IPS DF 6.9 (cell line): ENCODE results near the gene HP1BP3.

Source experiments
- DNase-seq: peaks from one replicate; pipeline ENCODE4 v3.0.0-alpha.2; 2013; ENCODE audit warnings: low read depth, low spot score
- H3K27ac ChIP-seq: one replicate; pipeline ENCODE4 v1.5.1; 2013; ENCODE audit warnings: low read length, control low read depth
- H3K27me3 ChIP-seq: 2 replicates; pipeline ENCODE4 v1.6.1; 2013; ENCODE audit warnings: mild to moderate bottlenecking, low read length; ENCODE audit not compliant: control insufficient read depth, insufficient read depth
- H3K36me3 ChIP-seq: 2 replicates; pipeline ENCODE4 v1.6.1; 2013; ENCODE audit warnings: low read length; ENCODE audit not compliant: control insufficient read depth, insufficient read depth
- H3K4me1 ChIP-seq: 2 replicates; pipeline ENCODE4 v1.6.1; 2013; ENCODE audit warnings: low read length; ENCODE audit not compliant: control insufficient read depth, insufficient read depth
- H3K4me3 ChIP-seq: 2 replicates; pipeline ENCODE4 v1.5.1; 2013; ENCODE audit warnings: mild to moderate bottlenecking, low read length
- H3K9me3 ChIP-seq: 2 replicates; pipeline ENCODE4 v1.6.1; 2013; ENCODE audit warnings: low read length, inconsistent platforms; ENCODE audit not compliant: control insufficient read depth, insufficient read depth
- WGBS: extraction: QIAGEN DNeasy Blood & Tissue Kit; methylation state at CpG from one replicate; pipeline ENCODE4 v1.1.7; 2013; ENCODE audit warnings: mixed read lengths, missing lambda C conversion rate; ENCODE audit not compliant: insufficient read length, insufficient coverage; 5-methylcytosine and 5-hydroxymethylcytosine counted together

Gene HP1BP3

DNA sequence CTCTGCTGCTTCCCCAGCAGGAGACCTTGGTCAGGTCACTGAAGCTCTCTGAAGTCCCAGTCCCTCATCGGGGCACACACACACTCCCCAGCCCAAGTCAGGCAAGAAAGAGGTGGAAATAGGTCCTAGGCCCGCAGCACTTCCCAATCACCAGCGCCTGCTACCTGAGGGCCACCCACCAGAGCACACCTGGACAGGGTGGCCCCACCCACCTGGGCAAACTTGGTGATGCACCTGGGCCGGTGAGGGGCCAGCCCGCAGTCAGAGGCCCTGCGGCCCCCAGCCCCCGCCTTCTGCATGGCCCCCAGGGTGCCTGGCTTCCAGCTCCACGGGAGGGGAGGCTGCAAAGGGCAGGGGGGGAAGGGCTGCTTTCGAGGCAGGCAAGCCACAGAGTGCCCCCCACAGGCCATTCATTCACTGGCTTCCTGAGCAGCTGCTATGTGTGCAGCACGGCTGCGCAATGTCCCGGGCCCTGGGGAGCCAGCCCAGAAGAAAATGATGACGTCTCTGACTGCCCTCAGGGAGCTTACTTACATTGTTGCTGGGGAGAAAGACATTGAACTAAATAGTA lies 59.3 kb downstream of the HP1BP3 start:
- H3K36me3 ChIP-seq = no peaks in the 10 kb centered on the region; the same call in 1 of the 2 replicates
- no peak for DNase-seq
- H3K4me3 ChIP-seq = no peak overlapping the region
- H3K4me1 ChIP-seq = peaks cover 16% of the 10 kb centered on the region
- no peaks in the 10 kb centered on the region for H3K9me3 ChIP-seq
- no CpG with 5 or more reads among the region's 13 CpGs for WGBS
- H3K27ac ChIP-seq = no peak overlapping the region
- H3K27me3 ChIP-seq = peaks cover 7% of the 10 kb centered on the region; the same call in 1 of the 2 replicates

- peaks cover 7% of the 10 kb centered on the region; the same call in 1 of the 2 replicates for H3K27me3 ChIP-seq
- WGBS = no CpG with 5 or more reads among the region's 17 CpGs
These were observed 60.0 kb downstream of the HP1BP3 start for GRCh38 chr1:20726932-20727745.

GRCh38 chr1:20726118-20726911 lies 60.8 kb downstream of the HP1BP3 start:
- Histone ChIP-seq H3K27me3 (peaks cover 6% of the 10 kb centered on the region; the same call in 1 of the 2 replicates), H3K36me3 (no peaks in the 10 kb centered on the region; the same call in 1 of the 2 replicates), H3K9me3 (no peaks in the 10 kb centered on the region), H3K4me1 (peaks cover 17% of the 10 kb centered on the region), H3K4me3 (no peak overlapping the region), H3K27ac (no peak overlapping the region)
- no CpG with 5 or more reads among the region's 25 CpGs for WGBS
- no peak for DNase-seq

More at GRCh38 chr1:20726932-20727745, 60.0 kb downstream of the HP1BP3 start:
- Histone ChIP-seq H3K4me3 (no peak overlapping the region), H3K27ac (no peak overlapping the region), H3K9me3 (no peaks in the 10 kb centered on the region), H3K36me3 (no peaks in the 10 kb centered on the region; the same call in 1 of the 2 replicates), H3K4me1 (peaks cover 17% of the 10 kb centered on the region)
- no peak for DNase-seq

- Histone ChIP-seq H3K4me3 (no peak overlapping the region), H3K27me3 (no peaks in the 10 kb centered on the region), H3K36me3 (no peaks in the 10 kb centered on the region; the same call in 1 of the 2 replicates), H3K4me1 (peaks cover 15% of the 10 kb centered on the region), H3K9me3 (no peaks in the 10 kb centered on the region), H3K27ac (no peak overlapping the region)
- WGBS = no CpG with 5 or more reads among the region's 29 CpGs
- no peak for DNase-seq
These were observed 61.7 kb downstream of the HP1BP3 start for GRCh38 chr1:20725189-20726117.

DNA sequence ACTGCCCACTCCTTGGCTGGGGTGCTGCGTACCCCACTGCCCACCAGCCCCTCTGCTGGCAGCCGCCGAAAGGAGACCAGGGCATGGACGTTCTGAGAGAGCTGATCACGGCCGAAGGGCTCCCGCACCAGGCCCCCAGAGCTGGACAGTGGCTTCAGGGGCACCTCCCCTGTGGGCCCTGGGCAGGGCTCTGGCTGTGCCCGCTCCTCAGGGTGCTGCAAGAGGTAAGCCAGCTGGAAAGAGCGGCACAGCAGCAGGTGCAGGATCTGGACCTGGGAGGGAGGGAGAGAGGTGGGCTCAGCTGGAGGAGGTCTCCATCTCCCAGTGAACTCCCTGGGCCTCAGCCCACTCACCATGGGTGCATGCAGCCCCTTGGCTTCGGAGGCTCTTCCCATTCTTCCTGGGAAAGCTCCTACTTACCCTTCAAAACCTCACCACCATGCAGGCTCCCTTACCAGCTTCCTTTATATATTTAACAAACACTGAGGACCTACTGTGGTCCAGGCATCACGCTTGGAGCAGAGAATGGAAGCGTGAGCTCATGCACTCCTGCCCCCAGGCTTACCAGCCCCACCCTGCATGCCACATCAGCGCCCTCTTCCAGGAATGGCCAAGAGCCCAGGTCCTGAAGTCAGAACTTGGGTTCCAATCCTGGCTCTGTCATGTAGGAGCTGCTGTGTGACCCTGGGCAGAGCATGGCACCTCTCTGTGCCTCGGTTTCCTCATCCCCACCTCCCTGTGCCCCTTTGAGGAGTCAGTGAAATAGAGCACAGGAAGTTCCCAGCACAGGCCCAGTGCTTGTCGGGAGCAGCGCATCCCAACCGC lies 62.5 kb downstream of the HP1BP3 start:
- no CpG with 5 or more reads among the region's 17 CpGs for WGBS
- no peaks in the 10 kb centered on the region; the same call in 1 of the 2 replicates for H3K36me3 ChIP-seq

DNA sequence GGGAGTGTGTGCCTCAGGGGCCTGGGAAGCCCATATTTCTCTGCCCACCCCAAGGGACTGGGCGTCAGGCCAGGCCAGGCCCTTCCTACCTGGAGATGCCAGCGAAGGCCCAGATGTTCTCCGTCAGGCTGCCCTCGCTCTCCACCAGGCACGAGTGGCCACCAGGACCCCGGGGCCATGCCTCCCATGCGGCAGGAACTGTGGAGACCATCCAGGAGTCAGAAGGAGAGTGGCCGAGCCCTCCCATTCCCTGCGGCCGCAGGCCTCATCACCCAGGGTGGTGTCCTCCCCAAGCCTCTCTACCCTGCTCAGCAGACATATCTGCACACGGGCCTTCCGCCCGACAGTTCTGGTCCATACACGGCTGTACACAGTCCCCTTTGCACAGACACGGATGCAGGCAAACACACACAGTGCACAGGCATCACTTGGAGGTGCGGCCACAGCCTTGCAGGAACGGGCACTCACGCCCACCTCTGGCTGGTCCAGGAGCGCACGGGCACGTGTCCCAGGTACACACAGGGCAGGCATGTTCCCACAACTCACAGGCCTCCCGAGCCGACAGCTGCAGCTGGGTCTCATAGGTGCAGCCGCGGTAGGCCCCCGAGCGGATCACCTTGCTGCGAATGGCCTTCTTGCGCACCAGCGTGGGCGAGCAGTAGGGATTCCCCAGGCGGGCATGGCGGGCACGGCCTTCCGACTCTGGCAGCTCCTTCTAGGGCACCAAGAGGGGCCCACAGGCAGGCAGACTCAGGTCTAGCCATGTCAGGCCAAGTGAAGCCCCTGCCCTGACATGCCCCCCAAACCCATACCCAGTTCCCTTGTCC lies 63.4 kb downstream of the HP1BP3 start:
- no CpG with 5 or more reads among the region's 35 CpGs for WGBS

More for the DNA sequence above, 62.5 kb downstream of the HP1BP3 start:
- Histone ChIP-seq H3K4me1 (peaks cover 13% of the 10 kb centered on the region), H3K4me3 (no peak overlapping the region), H3K9me3 (no peaks in the 10 kb centered on the region), H3K27me3 (no peaks in the 10 kb centered on the region), H3K27ac (no peak overlapping the region)
- no peak for DNase-seq

DNA sequence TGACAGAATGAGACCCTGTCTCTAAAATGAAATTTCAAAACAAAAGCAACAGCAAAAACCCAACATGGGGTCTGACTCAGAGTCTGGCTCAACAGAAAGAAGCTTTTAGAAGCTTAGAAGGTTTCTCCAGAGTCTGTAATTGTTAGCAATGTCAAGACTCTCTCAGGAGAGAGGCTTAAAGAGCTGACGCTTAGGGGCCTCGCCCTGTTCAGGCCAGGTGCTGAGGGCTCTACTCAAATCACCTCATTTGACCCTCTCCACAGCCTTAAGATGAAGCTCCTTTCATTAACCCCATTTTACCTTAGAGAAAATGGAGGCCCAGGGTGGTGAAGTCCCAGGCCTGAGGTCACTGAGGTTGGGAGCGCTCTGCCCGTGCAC lies 64.0 kb downstream of the HP1BP3 start:
- no peaks in the 10 kb centered on the region for H3K9me3 ChIP-seq
- no peaks in the 10 kb centered on the region for H3K27me3 ChIP-seq
- whole genome bisulfite sequencing = no CpG with 5 or more reads among the region's 4 CpGs
- peaks cover 9% of the 10 kb centered on the region for H3K4me1 ChIP-seq
- H3K4me3 ChIP-seq = no peak overlapping the region
- H3K27ac ChIP-seq = no peak overlapping the region
- DNase-seq = no peak
- H3K36me3 ChIP-seq = no peaks in the 10 kb centered on the region; the same call in 1 of the 2 replicates

More for the DNA sequence above, 63.4 kb downstream of the HP1BP3 start:
- no peaks in the 10 kb centered on the region for H3K9me3 ChIP-seq
- H3K36me3 ChIP-seq = no peaks in the 10 kb centered on the region; the same call in 1 of the 2 replicates
- no peak overlapping the region for H3K4me3 ChIP-seq
- no peak for DNase-seq
- H3K27me3 ChIP-seq = no peaks in the 10 kb centered on the region
- peaks cover 10% of the 10 kb centered on the region for H3K4me1 ChIP-seq
- H3K27ac ChIP-seq = no peak overlapping the region

DNA sequence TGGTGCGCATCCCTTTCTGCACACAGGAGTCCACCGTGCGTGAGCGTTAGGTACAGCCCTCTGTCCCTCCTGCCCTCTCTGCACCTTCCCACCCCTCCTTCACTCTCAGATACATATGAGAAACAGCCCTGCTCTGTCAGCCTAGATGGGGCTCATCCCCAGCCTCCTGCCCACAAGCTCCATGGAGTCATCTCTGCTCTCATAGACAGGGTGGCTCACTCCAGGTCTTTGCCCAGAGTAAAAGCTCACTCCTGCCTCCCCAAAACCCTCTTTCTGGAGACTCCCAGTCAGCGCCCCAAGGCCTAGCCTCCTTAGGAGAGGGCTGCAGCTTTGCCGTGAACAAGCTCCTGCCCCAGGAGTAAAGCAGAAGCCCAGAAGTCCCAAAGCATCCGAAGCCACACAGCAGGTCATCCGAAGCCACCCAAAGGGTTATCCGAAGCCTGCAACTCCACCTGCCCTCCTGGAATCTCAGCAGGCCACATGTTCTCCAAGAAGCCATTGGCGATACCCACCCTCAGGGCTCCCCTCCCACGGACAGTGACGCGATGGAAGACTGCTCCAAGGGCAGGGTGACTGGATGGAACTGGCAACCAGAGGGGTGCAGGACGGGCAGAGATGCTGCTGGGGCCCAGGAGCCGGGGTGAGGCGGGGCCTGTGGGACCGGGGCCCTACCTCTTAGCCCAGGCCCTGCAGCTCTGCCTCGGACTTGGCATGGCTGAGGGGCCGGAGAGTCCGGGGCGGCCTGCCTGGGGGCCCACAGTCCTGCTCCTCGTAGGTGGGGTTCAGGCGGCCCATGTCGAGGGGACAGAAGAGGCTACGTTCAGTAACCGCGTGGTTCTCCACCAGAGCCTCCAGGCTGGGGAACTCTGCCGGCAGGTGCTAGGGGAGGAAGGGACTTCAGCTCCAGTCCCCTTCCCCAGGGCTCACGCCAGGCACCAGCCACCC lies 65.7 kb downstream of the HP1BP3 start:
- Histone ChIP-seq H3K4me3 (no peak overlapping the region), H3K4me1 (peaks cover 2% of the 10 kb centered on the region; the same call in 1 of the 2 replicates), H3K36me3 (no peaks in the 10 kb centered on the region; the same call in 1 of the 2 replicates), H3K27me3 (no peaks in the 10 kb centered on the region), H3K9me3 (no peaks in the 10 kb centered on the region), H3K27ac (no peak overlapping the region)
- DNase-seq = no peak
- no CpG with 5 or more reads among the region's 29 CpGs for WGBS
